Activated gamma-delta T cell treated with Interleukin-2 at 50 U/mL for 16 hours (primary cell): Measurements from ENCODE around the gene YBX1.

Experiments
- DNase-seq: peaks from one replicate; pipeline ENCODE4 v3.0.0-alpha.2; 2020

Gene YBX1

GRCh38 chr1:42735477-42736105, 53.4 kb downstream of the YBX1 start:
- DNase-seq: no peak

GRCh38 chr1:42736152-42736551, 53.9 kb downstream of the YBX1 start:
- DNase-seq: no peak

- DNase-seq: no peak
Observed at GRCh38 chr1:42736571-42737200, 54.5 kb downstream of the YBX1 start.

GRCh38 chr1:42737257-42737656, 55.0 kb downstream of the YBX1 start:
- DNase-seq: no peak

GRCh38 chr1:42737986-42738677, 55.9 kb downstream of the YBX1 start:
- DNase-seq: no peak

- no peak for DNase-seq
Observed at GRCh38 chr1:42738678-42739226, 56.5 kb downstream of the YBX1 start.

- no peak for DNase-seq
Observed at GRCh38 chr1:42739753-42740700, 57.8 kb downstream of the YBX1 start, which contains the start of gene CLDN19. Gene CLDN19 (minus strand): TSS chr1:42740236. CDS start chr1:42740063, 173 bp downstream.

- no peak for DNase-seq
Observed at GRCh38 chr1:42740851-42741580, 58.8 kb downstream of the YBX1 start.

- no peak for DNase-seq
Observed at GRCh38 chr1:42741706-42742105, 59.5 kb downstream of the YBX1 start.

- DNase-seq: no peak
Observed at GRCh38 chr1:42742141-42742540, 59.9 kb downstream of the YBX1 start.

GRCh38 chr1:42742617-42743316, 60.5 kb downstream of the YBX1 start:
- no peak for DNase-seq

- no peak for DNase-seq
Observed at GRCh38 chr1:42743317-42744147, 61.3 kb downstream of the YBX1 start.

- no peak for DNase-seq
Observed at GRCh38 chr1:42744148-42744413, 61.9 kb downstream of the YBX1 start.

- no peak for DNase-seq
Observed at GRCh38 chr1:42745851-42746250, 63.6 kb downstream of the YBX1 start.

- DNase-seq: no peak
Observed at GRCh38 chr1:42746436-42747105, 64.4 kb downstream of the YBX1 start.

- peak; percentile 41 for DNase-seq
Observed at GRCh38 chr1:42747125-42747524, 64.9 kb downstream of the YBX1 start.

GRCh38 chr1:42748021-42748420, 65.8 kb downstream of the YBX1 start:
- no peak for DNase-seq

GRCh38 chr1:42748461-42749410, 66.5 kb downstream of the YBX1 start:
- no peak for DNase-seq

GRCh38 chr1:42750041-42750440, 67.8 kb downstream of the YBX1 start:
- DNase-seq: no peak
